Airway epithelial cell (primary cell): ENCODE measurements around the gene ENTPD3. TPM values are rescaled to one million over a fixed set of nuclear protein-coding genes. Genes with fewer than 3 reads are reported as not detected.

Experiments
- total RNA-seq: library from RNA; depleted of rRNA; stranded (reverse); fragments of >200 nt; gene quantifications from 2 replicates; pipeline ENCODE4 v1.2.3, GENCODE V29; 2015

The ENTPD3 gene, protein sequence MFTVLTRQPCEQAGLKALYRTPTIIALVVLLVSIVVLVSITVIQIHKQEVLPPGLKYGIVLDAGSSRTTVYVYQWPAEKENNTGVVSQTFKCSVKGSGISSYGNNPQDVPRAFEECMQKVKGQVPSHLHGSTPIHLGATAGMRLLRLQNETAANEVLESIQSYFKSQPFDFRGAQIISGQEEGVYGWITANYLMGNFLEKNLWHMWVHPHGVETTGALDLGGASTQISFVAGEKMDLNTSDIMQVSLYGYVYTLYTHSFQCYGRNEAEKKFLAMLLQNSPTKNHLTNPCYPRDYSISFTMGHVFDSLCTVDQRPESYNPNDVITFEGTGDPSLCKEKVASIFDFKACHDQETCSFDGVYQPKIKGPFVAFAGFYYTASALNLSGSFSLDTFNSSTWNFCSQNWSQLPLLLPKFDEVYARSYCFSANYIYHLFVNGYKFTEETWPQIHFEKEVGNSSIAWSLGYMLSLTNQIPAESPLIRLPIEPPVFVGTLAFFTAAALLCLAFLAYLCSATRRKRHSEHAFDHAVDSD
- total RNA-seq: 8.8 and 13.0 TPM in 2 replicates

DNA sequence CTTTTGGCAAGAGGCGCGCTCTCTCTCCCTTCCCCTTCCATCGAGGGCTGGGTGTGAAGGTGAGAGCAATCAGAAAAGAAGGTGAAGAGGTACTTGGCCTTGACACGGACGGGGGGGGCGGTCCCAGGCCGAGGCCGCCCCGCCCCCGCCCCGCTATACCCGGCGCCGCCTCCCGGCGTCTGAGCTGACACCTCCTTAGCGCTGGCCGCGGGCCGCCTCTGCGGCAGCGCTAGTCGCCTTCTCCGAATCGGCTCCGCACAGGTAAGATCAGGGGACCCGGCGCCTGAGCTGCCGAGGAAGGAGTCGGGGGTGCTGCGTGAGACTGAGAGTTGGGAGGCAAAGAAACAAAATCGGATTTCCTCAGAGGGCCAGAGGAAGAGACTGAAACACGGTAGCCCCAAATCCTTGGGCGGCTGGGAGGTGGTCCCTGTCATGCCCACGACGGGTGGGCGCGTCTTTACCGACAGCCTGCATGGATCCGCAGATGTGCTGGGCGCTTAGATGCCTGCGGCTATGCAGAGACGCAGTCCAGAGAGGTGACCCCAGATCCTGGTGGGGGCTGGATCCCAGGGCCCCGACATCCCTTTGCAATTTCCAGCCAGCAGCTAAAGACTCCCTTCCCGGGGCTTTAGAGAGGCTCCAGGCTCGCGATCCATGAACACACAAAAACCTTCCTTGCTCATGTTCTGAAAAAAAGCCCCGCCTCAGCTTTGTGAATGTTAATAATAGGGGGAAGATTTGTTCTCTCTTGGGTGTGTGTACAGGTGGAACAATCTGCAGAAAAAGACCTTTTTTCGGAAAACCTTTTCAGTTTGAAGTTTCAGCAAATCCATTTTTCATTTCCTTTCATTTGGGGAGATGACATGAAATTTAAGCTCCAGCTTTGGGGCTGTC lies at the start of gene ENTPD3:
ENTPD3 (plus strand) TSS at position 184 of the 894 bp plus-strand sequence. CDS start 874 bp downstream, outside the sequence.

DNA sequence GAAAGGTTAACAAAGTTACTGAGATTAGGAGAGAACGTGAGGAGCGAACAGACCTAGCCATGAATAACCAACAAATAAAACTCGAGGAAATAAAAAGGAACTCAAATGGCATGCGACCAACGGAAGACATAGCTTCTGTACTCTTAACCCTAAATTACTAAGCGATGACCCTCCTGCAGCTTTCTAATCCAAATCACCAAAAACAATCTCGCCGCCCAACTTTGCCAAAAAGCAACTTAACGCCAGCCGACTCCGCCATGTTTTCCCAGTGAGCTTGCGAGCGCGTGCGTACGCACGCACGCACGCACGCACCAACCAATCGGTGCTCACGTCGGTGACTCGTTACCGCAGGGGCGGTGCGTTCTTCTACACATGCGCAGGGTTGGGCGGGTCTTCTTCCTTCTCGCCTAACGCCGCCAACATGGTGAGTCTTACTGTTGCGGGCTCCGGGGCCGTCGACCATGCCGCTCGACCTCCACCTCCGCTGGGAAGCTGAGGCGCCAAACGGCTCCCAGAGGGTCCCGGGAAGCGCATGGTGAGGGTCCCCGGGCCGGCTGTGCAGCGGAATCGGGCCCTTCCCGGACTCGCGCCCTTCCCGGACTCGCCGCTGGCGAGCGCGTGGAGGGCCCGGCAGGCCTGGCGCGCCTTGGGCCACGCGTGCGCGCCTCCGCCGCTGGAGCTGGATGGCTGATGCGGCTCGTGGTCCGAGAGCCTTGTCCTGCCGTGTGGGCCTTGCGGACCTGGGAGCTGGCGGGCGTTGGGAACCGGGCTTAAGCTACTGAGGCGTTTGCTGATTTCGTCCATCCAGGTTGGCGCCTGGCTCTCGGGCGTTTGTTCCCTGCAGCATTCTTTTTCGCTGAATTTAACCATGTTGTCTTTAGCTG lies 70.2 kb downstream of the ENTPD3 start, which contains the start of gene RPL14:
RPL14 (plus strand) TSS at position 400 of the 884 bp plus-strand sequence; CDS start at position 533, 133 bp downstream.

DNA sequence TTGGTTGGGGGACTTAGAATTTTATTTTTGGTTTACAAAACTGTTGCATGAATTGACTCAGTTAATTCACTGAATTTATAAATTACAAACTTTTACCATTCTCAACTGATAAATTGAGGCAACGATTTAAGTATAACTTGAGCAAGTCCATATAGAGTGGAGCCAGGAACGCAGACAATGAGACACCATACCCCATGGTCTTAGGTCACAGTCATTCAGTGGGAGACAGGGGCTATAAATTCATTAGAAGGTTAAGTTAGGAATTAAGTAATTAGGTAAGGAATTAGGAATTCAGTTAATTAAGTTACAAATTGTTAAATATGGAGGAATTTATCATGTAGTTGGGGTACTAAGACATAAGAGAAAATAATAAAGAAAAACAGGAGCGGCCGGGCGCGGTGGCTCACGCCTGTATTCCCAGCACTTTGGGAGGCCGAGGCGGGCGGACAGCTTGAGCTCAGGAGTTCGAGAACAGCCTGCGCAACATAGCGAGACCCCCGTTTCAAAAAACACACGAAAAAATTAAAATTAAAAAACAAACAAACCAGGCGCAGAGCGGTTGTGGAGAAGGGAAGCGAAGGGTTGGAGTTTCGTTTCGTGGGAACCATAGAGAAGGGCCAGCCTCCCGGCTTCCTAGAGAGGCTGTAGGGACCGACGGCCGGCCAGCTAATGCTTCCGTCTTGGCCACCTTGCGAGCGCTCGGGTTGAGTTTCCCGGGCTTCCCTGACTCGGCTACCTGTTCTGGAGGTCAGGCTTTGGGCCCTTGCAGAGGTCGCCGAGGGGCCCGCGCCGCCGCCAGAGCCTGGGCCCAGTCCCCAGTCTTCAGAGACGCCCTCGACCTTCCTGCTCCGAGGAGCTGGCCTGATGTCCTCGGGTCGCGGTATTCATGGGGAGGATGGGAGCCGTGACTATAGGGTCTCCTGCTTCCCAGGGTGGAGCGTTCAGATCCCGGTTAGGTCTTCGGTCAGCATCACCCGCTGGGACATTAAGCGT lies 89.8 kb downstream of the ENTPD3 start, which contains the start of gene ZNF619:
ZNF619 (plus strand) TSS at position 645 of the 993 bp plus-strand sequence. CDS start 858 bp downstream, outside the sequence.

Other genes starting within 250 kb of the ENTPD3 start
- gene EIF1B, start 77.5 kb upstream of the ENTPD3 start, total RNA-seq: 4.7 and 8.8 TPM in 2 replicates
- gene RPL14, start 70.2 kb downstream of the ENTPD3 start, total RNA-seq: 541 and 569 TPM in 2 replicates
- gene ZNF619, start 89.9 kb downstream of the ENTPD3 start, total RNA-seq: 2.3 and 3.7 TPM in 2 replicates
- gene ZNF620, start 118.9 kb downstream of the ENTPD3 start, total RNA-seq: 0.33 and 2.0 TPM in 2 replicates
- gene ZNF621, start 137.8 kb downstream of the ENTPD3 start, total RNA-seq: 5.9 and 6.4 TPM in 2 replicates